ENCODE data around the gene RGMA. TPM values are rescaled to one million over a fixed set of nuclear protein-coding genes. Genes with fewer than 3 reads are reported as not detected.

Gene RGMA
- total RNA-seq, 6 experiments from 2014 or later, result 0.06 to 0.32 (median 0.25) TPM; not detected in 2

- DNase-seq (no peak), ATAC-seq (no peak)
- no peaks in the 10 kb centered on the region for H3K27me3 ChIP-seq
- intact Hi-C loops (cut with DNase I), result loop anchor here in 1 of 2 donors (10.0 kb wide), 1 partner anchor 53 kb away; no protein-coding TSS in a partner anchor
- H3K9me3 ChIP-seq, result no peaks in the 10 kb centered on the region
- no peak overlapping the region for H3K27ac ChIP-seq
- TF ChIP-seq POLR2A (IDR thresholded peaks at IDR 0.05), result no peak
- no peak for TF ChIP-seq CTCF (IDR thresholded peaks at IDR 0.05)
- H3K36me3 ChIP-seq, result peaks cover 8 to 97% (median 52%) of the 10 kb centered on the region in 4 donors
- WGBS (ENCODE audit: insufficient coverage, low coverage, low lambda C conversion rate, missing lambda C conversion rate), result 86% methylated on average over 1 of the region's 3 CpGs
- H3K4me3 ChIP-seq, result no peak overlapping the region
- H3K4me1 ChIP-seq, result no peaks in the 10 kb centered on the region
Observed at GRCh38 chr15:93007994-93008393, 81.0 kb downstream of the RGMA start.

GRCh38 chr15:93005133-93005532, 83.9 kb downstream of the RGMA start:
- Histone ChIP-seq H3K4me3 (no peak overlapping the region), H3K27ac (no peak overlapping the region), H3K36me3 (peaks cover 18 to 97% (median 51%) of the 10 kb centered on the region in 4 donors), H3K4me1 (no peaks in the 10 kb centered on the region), H3K9me3 (no peaks in the 10 kb centered on the region), H3K27me3 (no peaks in the 10 kb centered on the region)
- TF ChIP-seq POLR2A (IDR thresholded peaks at IDR 0.05) (no peak), CTCF (IDR thresholded peaks at IDR 0.05) (no peak)
- WGBS (ENCODE audit: insufficient coverage, low coverage, low lambda C conversion rate, missing lambda C conversion rate), result 80% methylated on average over 4 of the region's 4 CpGs
- DNase-seq (no peak), ATAC-seq (peak in 3 of 4 donors; percentile 18 to 36 (median 20))
- intact Hi-C loops (cut with DNase I), result loop anchor here in 1 of 2 donors (10.0 kb wide), 1 partner anchor 50 kb away; no protein-coding TSS in a partner anchor

GRCh38 chr15:93001881-93002280, 87.1 kb downstream of the RGMA start:
- DNase-seq, result no peak
- Histone ChIP-seq H3K4me1 (no peaks in the 10 kb centered on the region), H3K27me3 (no peaks in the 10 kb centered on the region), H3K9me3 (no peaks in the 10 kb centered on the region), H3K36me3 (peaks cover 18 to 100% (median 55%) of the 10 kb centered on the region in 4 donors), H3K27ac (no peak overlapping the region), H3K4me3 (no peak overlapping the region)
- intact Hi-C loops (cut with DNase I), result loop anchor here in 1 of 2 donors (10.0 kb wide), 1 partner anchor 47 kb away; no protein-coding TSS in a partner anchor
- ATAC-seq, result no peak
- TF ChIP-seq POLR2A (IDR thresholded peaks at IDR 0.05), result no peak
- no peak for TF ChIP-seq CTCF (IDR thresholded peaks at IDR 0.05)
- WGBS (ENCODE audit: insufficient coverage, low coverage, low lambda C conversion rate, missing lambda C conversion rate), result 91% methylated on average over 2 of the region's 2 CpGs

- Histone ChIP-seq H3K9me3 (no peaks in the 10 kb centered on the region), H3K27me3 (no peaks in the 10 kb centered on the region), H3K4me1 (no peaks in the 10 kb centered on the region), H3K4me3 (no peak overlapping the region), H3K27ac (no peak overlapping the region), H3K36me3 (peaks cover 18 to 100% (median 57%) of the 10 kb centered on the region in 4 donors)
- no peak for TF ChIP-seq CTCF (IDR thresholded peaks at IDR 0.05)
- TF ChIP-seq POLR2A (IDR thresholded peaks at IDR 0.05), result no peak
- DNase-seq, result no peak
- WGBS (ENCODE audit: insufficient coverage, low coverage, low lambda C conversion rate, missing lambda C conversion rate), result 94% methylated on average over 6 of the region's 6 CpGs
- ATAC-seq, result no peak
- intact Hi-C loops (cut with DNase I), result loop anchor here in 1 of 2 donors (10.0 kb wide), 1 partner anchor 46 kb away; no protein-coding TSS in a partner anchor
Observed at GRCh38 chr15:93001156-93001555, 87.9 kb downstream of the RGMA start.

Data from right lobe of liver (tissue), 6 donors.